HepG2 (cell line): Measurements from ENCODE around the gene SPTBN2. TPM values are rescaled to one million over a fixed set of nuclear protein-coding genes. Genes with fewer than 3 reads are reported as not detected.

Experiments
- HOXA9 ChIP-seq: sonication (generic); formaldehyde crosslinking; IDR thresholded peaks from 2 replicates; pipeline ENCODE4 v1.8.1; 2022; ENCODE audit warnings: missing genetic modification reagents, mild to moderate bottlenecking, moderate library complexity, borderline replicate concordance
- MED13 ChIP-seq: sonication (generic); formaldehyde crosslinking; IDR thresholded peaks from 2 replicates; pipeline ENCODE4 v1.5.0; 2020; ENCODE audit warnings: missing genetic modification reagents
- PAWR ChIP-seq: sonication (generic); formaldehyde crosslinking; IDR thresholded peaks from 2 replicates; pipeline ENCODE4 v1.4.0; 2020; ENCODE audit warnings: missing genetic modification reagents, mild to moderate bottlenecking, borderline replicate concordance
- TOPORS ChIP-seq: sonication (generic); formaldehyde crosslinking; IDR thresholded peaks from 2 replicates; pipeline ENCODE4 v1.8.0; 2023; ENCODE audit warnings: mild to moderate bottlenecking, missing genetic modification reagents
- YEATS2 ChIP-seq: sonication (generic); formaldehyde crosslinking; IDR thresholded peaks from 2 replicates; pipeline ENCODE4 v1.4.0; 2020; ENCODE audit warnings: missing genetic modification reagents, borderline replicate concordance
- ZFYVE20 ChIP-seq: sonication (generic); formaldehyde crosslinking; IDR thresholded peaks from 2 replicates; pipeline ENCODE4 v1.8.0; 2023; ENCODE audit warnings: low read depth, mild to moderate bottlenecking, moderate library complexity, missing genetic modification reagents, borderline replicate concordance
- ZNF569 ChIP-seq: sonication (generic); formaldehyde crosslinking; IDR thresholded peaks from 2 replicates; pipeline ENCODE4 v1.5.0; 2020; ENCODE audit warnings: mild to moderate bottlenecking, missing genetic modification reagents, moderate library complexity, borderline replicate concordance
- ZNF570 ChIP-seq: sonication (generic); formaldehyde crosslinking; IDR thresholded peaks from 2 replicates; pipeline ENCODE4 v1.4.0; 2020; ENCODE audit warnings: mild to moderate bottlenecking, missing genetic modification reagents, borderline replicate concordance
- ZNF598 ChIP-seq: sonication (generic); formaldehyde crosslinking; IDR thresholded peaks from 2 replicates; pipeline ENCODE4 v1.5.1; 2020; ENCODE audit warnings: mild to moderate bottlenecking, missing genetic modification reagents, borderline replicate concordance
- polyA plus RNA-seq, 8 experiments: library from polyadenylated mRNA; depleted of rRNA in 3 of 8; stranded (reverse) in 7 of 8; unstranded in 1 of 8; fragments of >200 nt; fragmentation: Illumina TruSeq in 4 of 8; extraction: Trizol in 4 of 8; gene quantifications; 2 replicates each; pipeline versions ENCODE4 v1.2.1 to v1.2.3, GENCODE V29; 2011 to 2016; ENCODE audit warnings: low read depth in 4 of 8, missing spikeins in 1 of 8, mixed read lengths in 1 of 8; ENCODE audit not compliant: insufficient read depth in 1 of 8
- total RNA-seq, 5 experiments: library from RNA; depleted of rRNA; stranded (reverse); fragments of >200 nt; fragmentation: Illumina TruSeq; extraction: Trizol; gene quantifications; 2 replicates each; pipeline ENCODE4 v1.2.3, GENCODE V29; 2016; ENCODE audit warnings: low read depth in 1 of 5
- TF ChIP-seq, protein P1 (sequence below): sonication (generic); formaldehyde crosslinking; IDR thresholded peaks from 2 replicates; pipeline ENCODE4 v1.4.0; 2020; ENCODE audit warnings: mild to moderate bottlenecking, missing genetic modification reagents
- TF ChIP-seq, protein P2 (sequence below): sonication (generic); formaldehyde crosslinking; IDR thresholded peaks from 2 replicates; pipeline ENCODE4 v1.5.0; 2020; ENCODE audit warnings: missing genetic modification reagents
- TF ChIP-seq, protein P3 (sequence below): sonication (generic); formaldehyde crosslinking; IDR thresholded peaks from 2 replicates; pipeline ENCODE4 v1.5.0; 2020; ENCODE audit warnings: mild to moderate bottlenecking, missing genetic modification reagents
- TF ChIP-seq, protein P4 (sequence below): IDR thresholded peaks from 2 replicates; pipeline ENCODE4 v1.6.1; 2016; ENCODE audit warnings: missing biosample characterization, missing genetic modification reagents, low read depth

SPTBN2 gene
- total and polyA plus RNA-seq, 2 of the 13 experiments (the other 11 are each of a cell fraction or from before 2014, with no cell fraction given), result 0.65 to 4.0 TPM

DNA sequence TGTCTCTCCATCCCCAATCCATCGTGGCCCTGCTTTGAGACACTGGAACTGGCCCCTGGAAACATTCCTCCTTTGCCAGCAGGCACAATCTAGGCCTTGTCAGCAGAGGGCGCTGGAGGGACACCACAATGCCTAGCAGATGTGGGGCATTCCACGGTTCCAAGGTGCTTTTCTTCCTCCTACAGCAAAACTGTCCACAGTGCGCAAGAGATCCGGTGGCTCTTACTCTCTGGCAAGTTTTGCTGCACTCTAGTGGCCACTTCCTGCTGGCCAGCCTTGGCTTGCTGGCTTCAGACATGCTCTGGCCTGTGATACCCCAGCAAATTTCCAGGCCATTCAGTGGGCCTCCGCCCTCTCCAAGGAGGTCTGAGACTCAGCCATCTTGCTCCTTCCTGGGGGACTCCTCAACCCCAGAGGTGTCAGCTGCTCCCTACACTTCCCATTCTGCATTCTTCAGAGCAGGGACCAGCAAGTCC is 34.2 kb downstream of the SPTBN2 start (continued):
- TF ChIP-seq ZNF569 (CRISPR knock-in tag), result no peak
- no peak for TF ChIP-seq HOXA9 (CRISPR knock-in tag)
- no peak for TF ChIP-seq ZFYVE20 (CRISPR knock-in tag)
- TF ChIP-seq MED13, result no peak
- no peak for TF ChIP-seq PAWR (CRISPR knock-in tag)
- TF ChIP-seq, protein P1, sequence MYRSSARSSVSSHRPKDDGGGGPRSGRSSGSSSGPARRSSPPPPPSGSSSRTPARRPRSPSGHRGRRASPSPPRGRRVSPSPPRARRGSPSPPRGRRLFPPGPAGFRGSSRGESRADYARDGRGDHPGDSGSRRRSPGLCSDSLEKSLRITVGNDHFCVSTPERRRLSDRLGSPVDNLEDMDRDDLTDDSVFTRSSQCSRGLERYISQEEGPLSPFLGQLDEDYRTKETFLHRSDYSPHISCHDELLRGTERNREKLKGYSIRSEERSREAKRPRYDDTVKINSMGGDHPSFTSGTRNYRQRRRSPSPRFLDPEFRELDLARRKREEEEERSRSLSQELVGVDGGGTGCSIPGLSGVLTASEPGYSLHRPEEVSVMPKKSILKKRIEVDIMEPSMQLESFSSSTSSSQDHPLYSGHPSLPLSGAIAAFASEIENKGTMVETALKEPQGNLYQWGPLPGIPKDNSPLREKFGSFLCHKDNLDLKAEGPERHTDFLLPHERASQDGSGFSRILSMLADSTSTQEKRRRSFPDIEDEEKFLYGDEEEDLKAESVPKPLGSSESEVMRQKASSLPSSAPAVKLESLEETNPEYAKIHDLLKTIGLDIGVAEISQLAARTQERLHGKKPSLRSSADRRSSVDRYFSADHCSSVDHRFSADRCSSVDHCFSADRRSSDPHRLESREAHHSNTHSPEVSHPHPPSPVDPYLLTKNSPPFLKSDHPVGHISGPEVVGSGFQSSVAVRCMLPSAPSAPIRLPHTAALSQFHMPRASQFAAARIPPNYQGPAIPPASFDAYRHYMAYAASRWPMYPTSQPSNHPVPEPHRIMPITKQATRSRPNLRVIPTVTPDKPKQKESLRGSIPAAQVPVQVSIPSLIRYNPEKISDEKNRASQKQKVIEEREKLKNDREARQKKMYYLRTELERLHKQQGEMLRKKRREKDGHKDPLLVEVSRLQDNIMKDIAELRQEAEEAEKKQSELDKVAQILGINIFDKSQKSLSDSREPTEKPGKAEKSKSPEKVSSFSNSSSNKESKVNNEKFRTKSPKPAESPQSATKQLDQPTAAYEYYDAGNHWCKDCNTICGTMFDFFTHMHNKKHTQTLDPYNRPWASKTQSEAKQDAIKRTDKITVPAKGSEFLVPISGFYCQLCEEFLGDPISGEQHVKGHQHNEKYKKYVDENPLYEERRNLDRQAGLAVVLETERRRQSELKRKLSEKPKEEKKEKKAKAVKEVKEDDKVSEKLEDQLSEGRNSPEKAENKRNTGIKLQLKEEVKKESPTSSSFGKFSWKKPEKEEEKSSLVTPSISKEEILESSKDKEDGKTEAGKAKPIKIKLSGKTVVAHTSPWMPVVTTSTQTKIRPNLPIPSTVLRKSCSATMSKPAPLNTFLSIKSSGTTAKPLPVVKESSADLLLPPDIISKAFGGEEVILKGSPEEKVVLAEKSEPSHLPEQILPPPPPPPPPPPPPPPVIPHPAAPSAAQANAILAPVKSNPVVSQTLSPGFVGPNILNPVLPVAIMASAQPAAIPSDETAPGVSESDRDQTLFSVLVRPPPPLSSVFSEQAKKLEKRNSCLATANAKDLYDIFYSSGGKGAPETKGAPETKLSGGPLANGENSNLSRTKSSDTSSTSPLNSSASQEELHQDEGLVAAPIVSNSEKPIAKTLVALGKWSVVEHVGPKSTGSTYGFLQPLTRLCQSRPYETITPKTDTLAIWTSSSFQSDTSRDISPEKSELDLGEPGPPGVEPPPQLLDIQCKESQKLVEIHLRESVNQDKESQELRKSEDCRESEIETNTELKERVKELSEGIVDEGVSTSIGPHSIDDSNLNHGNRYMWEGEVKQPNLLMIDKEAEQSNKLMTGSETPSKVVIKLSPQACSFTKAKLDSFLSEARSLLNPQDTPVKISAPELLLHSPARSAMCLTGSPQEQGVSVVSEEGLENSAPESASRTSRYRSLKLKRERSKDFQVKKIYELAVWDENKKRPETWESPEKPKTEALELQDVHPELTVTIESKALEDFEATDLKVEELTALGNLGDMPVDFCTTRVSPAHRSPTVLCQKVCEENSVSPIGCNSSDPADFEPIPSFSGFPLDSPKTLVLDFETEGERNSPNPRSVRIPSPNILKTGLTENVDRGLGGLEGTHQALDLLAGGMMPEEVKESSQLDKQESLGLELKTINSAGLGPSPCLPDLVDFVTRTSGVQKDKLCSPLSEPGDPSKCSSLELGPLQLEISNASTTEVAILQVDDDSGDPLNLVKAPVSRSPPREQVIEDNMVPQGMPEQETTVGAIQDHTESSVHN, result peak; percentile 62; the same call in 1 of the 2 replicates
- no peak for TF ChIP-seq ZNF570 (CRISPR knock-in tag)
- TF ChIP-seq, protein P2, sequence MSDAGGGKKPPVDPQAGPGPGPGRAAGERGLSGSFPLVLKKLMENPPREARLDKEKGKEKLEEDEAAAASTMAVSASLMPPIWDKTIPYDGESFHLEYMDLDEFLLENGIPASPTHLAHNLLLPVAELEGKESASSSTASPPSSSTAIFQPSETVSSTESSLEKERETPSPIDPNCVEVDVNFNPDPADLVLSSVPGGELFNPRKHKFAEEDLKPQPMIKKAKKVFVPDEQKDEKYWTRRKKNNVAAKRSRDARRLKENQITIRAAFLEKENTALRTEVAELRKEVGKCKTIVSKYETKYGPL (CRISPR knock-in tag), result no peak
- peak; percentile 76; the same call in 1 of the 2 replicates for TF ChIP-seq YEATS2 (CRISPR knock-in tag)
- TF ChIP-seq, protein P3, sequence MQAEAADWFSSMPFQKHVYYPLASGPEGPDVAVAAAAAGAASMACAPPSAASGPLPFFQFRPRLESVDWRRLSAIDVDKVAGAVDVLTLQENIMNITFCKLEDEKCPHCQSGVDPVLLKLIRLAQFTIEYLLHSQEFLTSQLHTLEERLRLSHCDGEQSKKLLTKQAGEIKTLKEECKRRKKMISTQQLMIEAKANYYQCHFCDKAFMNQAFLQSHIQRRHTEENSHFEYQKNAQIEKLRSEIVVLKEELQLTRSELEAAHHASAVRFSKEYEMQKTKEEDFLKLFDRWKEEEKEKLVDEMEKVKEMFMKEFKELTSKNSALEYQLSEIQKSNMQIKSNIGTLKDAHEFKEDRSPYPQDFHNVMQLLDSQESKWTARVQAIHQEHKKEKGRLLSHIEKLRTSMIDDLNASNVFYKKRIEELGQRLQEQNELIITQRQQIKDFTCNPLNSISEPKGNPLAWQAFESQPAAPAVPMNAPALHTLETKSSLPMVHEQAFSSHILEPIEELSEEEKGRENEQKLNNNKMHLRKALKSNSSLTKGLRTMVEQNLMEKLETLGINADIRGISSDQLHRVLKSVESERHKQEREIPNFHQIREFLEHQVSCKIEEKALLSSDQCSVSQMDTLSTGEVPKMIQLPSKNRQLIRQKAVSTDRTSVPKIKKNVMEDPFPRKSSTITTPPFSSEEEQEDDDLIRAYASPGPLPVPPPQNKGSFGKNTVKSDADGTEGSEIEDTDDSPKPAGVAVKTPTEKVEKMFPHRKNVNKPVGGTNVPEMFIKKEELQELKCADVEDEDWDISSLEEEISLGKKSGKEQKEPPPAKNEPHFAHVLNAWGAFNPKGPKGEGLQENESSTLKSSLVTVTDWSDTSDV (CRISPR knock-in tag), result no peak
- TF ChIP-seq TOPORS, result no peak
- TF ChIP-seq, protein P4, sequence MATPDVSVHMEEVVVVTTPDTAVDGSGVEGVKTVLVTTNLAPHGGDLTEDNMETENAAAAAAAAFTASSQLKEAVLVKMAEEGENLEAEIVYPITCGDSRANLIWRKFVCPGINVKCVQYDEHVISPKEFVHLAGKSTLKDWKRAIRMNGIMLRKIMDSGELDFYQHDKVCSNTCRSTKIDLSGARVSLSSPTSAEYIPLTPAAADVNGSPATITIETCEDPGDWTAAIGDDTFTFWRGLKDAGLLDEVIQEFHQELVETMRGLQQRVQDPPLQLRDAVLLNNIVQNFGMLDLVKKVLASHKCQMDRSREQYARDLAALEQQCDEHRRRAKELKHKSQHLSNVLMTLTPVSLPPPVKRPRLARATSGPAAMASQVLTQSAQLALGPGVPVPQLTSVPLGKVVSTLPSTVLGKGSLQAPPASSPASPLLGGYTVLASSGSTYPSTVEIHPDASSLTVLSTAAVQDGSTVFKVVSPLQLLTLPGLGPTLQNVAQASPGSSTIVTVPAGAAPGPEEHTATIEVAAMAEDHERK, result no peak
- no peak for TF ChIP-seq ZNF598 (CRISPR knock-in tag)
